CD14-positive monocyte (primary cell): ENCODE data around the gene KNTC1. TPM values are rescaled to one million over a fixed set of nuclear protein-coding genes. Genes with fewer than 3 reads are reported as not detected.
"Not testable (repeated sequence)": the region's sequence is repeated elsewhere in the genome, so short reads cannot be mapped to it uniquely, and the experiment has no call there.

ENCODE experiments used
- DNase-seq, 3 donors: peaks; one replicate each; pipeline ENCODE4 v3.0.0-alpha.2; 2011 to 2022
- H2AFZ ChIP-seq: 2 replicates; pipeline ENCODE4 v1.6.0; 2012; ENCODE audit warnings: mild to moderate bottlenecking, low read depth, low read length, inconsistent platforms; ENCODE audit not compliant: insufficient read depth, poor library complexity, severe bottlenecking
- H3K27ac ChIP-seq, 2 donors: 1 replicate in 1 of 2; 2 replicates in 1 of 2; pipeline ENCODE4 v1.5.1; 2012 to 2013; ENCODE audit warnings: low read length in 2 of 2, control low read depth in 1 of 2, inconsistent platforms in 1 of 2, low read depth in 1 of 2, mild to moderate bottlenecking in 1 of 2
- H3K27me3 ChIP-seq, 2 donors: one replicate each; pipeline versions ENCODE4 v1.6.0 to v1.6.1; 2011 to 2013; ENCODE audit warnings: low read length in 2 of 2; ENCODE audit not compliant: control insufficient read depth in 2 of 2, insufficient read depth in 2 of 2
- H3K36me3 ChIP-seq, 2 donors: replicated peaks in 1 of 2; 1 replicate in 1 of 2; 2 replicates in 1 of 2; pipeline versions ENCODE4 v1.5.1 to v1.6.1; 2012 to 2013; ENCODE audit warnings: low read length in 2 of 2, control low read depth in 1 of 2, inconsistent platforms in 1 of 2, mild to moderate bottlenecking in 1 of 2; ENCODE audit not compliant: insufficient read depth in 2 of 2, control insufficient read depth in 1 of 2
- H3K4me1 ChIP-seq, 2 donors: 1 replicate in 1 of 2; 2 replicates in 1 of 2; pipeline versions ENCODE4 v1.5.1 to v1.6.1; 2012 to 2013; ENCODE audit warnings: low read length in 2 of 2, control low read depth in 1 of 2, inconsistent platforms in 1 of 2, mild to moderate bottlenecking in 1 of 2, moderate library complexity in 1 of 2; ENCODE audit not compliant: insufficient read depth in 2 of 2, control insufficient read depth in 1 of 2
- H3K4me2 ChIP-seq: replicated peaks from 2 replicates; pipeline ENCODE3; 2012; ENCODE audit warnings: low read length, moderate library complexity, mild to moderate bottlenecking; ENCODE audit not compliant: poor library complexity, severe bottlenecking; ENCODE audit errors: extremely low read depth
- H3K4me3 ChIP-seq, 3 experiments: fragments of 200-600 bp in 1 of 3; sonication (generic) in 1 of 3; replicated peaks in 1 of 3; 1 replicate in 2 of 3; 2 replicates in 1 of 3; pipeline ENCODE4 v1.5.1; 2011 to 2013; ENCODE audit warnings: low read length in 3 of 3, mild to moderate bottlenecking in 3 of 3, control low read depth in 2 of 3, low read depth in 2 of 3, inconsistent platforms in 1 of 3, moderate library complexity in 1 of 3
- H3K79me2 ChIP-seq: 2 replicates; pipeline ENCODE4 v1.6.0; 2012; ENCODE audit warnings: mild to moderate bottlenecking, control low read depth, inconsistent platforms, low read length, moderate library complexity; ENCODE audit not compliant: insufficient read depth
- H3K9ac ChIP-seq: 2 replicates; pipeline ENCODE4 v1.6.0; 2017; ENCODE audit warnings: low read length, mild to moderate bottlenecking; ENCODE audit not compliant: insufficient read depth, poor library complexity, severe bottlenecking
- H3K9me3 ChIP-seq, 2 donors: replicated peaks in 1 of 2; 1 replicate in 1 of 2; 2 replicates in 1 of 2; pipeline versions ENCODE4 v1.5.1 to v1.6.1; 2012 to 2013; ENCODE audit warnings: low read length in 2 of 2, control low read depth in 1 of 2; ENCODE audit not compliant: control insufficient read depth in 1 of 2, insufficient read depth in 1 of 2
- H4K20me1 ChIP-seq: 2 replicates; pipeline ENCODE4 v1.6.0; 2012; ENCODE audit warnings: mild to moderate bottlenecking, low read length, control low read depth, moderate library complexity; ENCODE audit not compliant: insufficient read depth
- H3K27ac Mint-ChIP-seq, 7 donors: one replicate each; pipeline ENCODE4 v1.8.0; 2020; ENCODE audit warnings: mild to moderate bottlenecking in 7 of 7, mixed read lengths in 7 of 7, moderate library complexity in 6 of 7, inconsistent platforms in 2 of 7
- H3K27me3 Mint-ChIP-seq, 3 donors: one replicate each; pipeline ENCODE4 v1.8.0; 2021 to 2022; ENCODE audit warnings: low read depth in 3 of 3, mild to moderate bottlenecking in 3 of 3, mixed read lengths in 3 of 3, moderate library complexity in 3 of 3, inconsistent platforms in 1 of 3
- H3K36me3 Mint-ChIP-seq, 2 donors: one replicate each; pipeline ENCODE4 v1.8.0; 2020; ENCODE audit warnings: mixed read lengths in 2 of 2, inconsistent platforms in 1 of 2, mild to moderate bottlenecking in 1 of 2
- H3K4me1 Mint-ChIP-seq: one replicate; pipeline ENCODE4 v1.8.0; 2020; ENCODE audit warnings: mild to moderate bottlenecking, mixed read lengths
- H3K4me3 Mint-ChIP-seq, 2 donors: one replicate each; pipeline ENCODE4 v1.8.0; 2020; ENCODE audit warnings: mild to moderate bottlenecking in 2 of 2, mixed read lengths in 2 of 2, moderate library complexity in 1 of 2
- H3K9me3 Mint-ChIP-seq, 7 donors: one replicate each; pipeline ENCODE4 v1.8.0; 2020 to 2022; ENCODE audit warnings: mixed read lengths in 7 of 7, mild to moderate bottlenecking in 6 of 7, moderate library complexity in 6 of 7, inconsistent platforms in 2 of 7
- WGBS: methylation state at CpG from one replicate; pipeline ENCODE4 v1.1.5; 2013; ENCODE audit warnings: missing lambda C conversion rate; ENCODE audit not compliant: insufficient coverage; 5-methylcytosine and 5-hydroxymethylcytosine counted together
- intact Hi-C, 2 donors: fragments of 100-400 bp; cut with micrococcal nuclease; formaldehyde crosslinking; loops; one replicate each; pipeline versions ENCODE4 v1.15.0 to v1.15.1; 2023
- polyA plus RNA-seq, 3 donors: library from polyadenylated mRNA; depleted of rRNA in 1 of 3; unstranded in 2 of 3; stranded (reverse) in 1 of 3; fragments of 300-500 nt in 2 of 3; fragments of >200 nt in 1 of 3; fragmentation: Illumina TruSeq in 2 of 3; gene quantifications; 1 replicate in 2 of 3; 2 replicates in 1 of 3; pipeline ENCODE4 v1.2.3, GENCODE V29; 2012 to 2021
- TF ChIP-seq, protein P1 (sequence below): fragments of 200-600 bp; IDR thresholded peaks from one replicate; pipeline ENCODE4 v1.8.0; 2022; ENCODE audit warnings: antibody characterized with exemption, mild to moderate bottlenecking

Gene KNTC1
- polyA plus RNA-seq, 3 donors: 0.65 to 10.3 (median 0.81) TPM

DNA sequence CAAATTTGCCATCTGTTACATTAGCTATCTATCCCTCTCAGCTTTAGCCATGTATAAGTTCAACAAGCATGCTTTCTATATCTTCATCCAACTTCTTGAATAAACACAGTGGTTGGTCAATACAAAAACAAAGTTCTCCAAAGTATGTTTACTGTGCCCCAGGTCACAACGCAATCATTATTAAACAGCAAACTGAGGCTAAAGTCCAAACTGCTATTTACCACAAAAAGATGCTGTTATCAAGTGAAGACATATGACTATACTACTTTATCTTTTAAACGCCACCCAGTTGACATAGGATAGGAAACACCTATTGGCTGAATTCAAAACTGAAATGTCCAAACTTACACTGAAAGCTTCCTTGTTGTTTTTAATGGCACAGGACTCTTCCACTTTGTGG lies 38.0 kb upstream of the KNTC1 start:
- Mint-ChIP-seq H3K27ac (no peak overlapping the region), H3K9me3 (peaks cover 0 to 3% (median 0%) of the 10 kb centered on the region in 7 donors)

DNA sequence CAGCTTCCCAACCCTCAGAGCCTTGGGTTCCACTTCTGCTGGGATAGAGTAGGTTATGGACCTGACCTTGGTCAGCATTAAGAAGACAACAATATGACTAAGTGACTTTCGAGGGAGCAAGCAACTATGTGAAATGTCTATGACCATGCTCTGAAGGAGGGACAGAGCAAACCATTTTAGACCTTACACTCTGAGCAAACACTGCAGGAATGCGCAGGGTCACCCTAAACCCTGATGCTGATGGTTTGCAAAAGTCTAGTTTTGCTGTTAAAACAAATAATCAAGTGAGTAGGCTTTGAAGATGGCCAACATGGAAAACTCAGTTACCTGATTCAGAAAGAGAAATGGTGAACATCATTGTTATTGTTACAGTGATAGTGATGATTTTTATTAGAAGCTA lies 35.1 kb upstream of the KNTC1 start:
- Histone ChIP-seq H3K9me3 (no peaks in the 10 kb centered on the region), H3K4me1 (no peaks in the 10 kb centered on the region), H4K20me1 (peaks cover 23% of the 10 kb centered on the region), H3K4me3 (no peak overlapping the region), H2AFZ (no peak overlapping the region), H3K79me2 (peaks cover 57% of the 10 kb centered on the region), H3K9ac (no peak overlapping the region), H3K27ac (peak overlapping the region in 1 of 2 donors; percentile 1), H3K36me3 (peaks cover 57 to 85% of the 10 kb centered on the region in 2 donors), H3K27me3 (no peaks in the 10 kb centered on the region), H3K4me2 (no peak overlapping the region)
- no CpG with 5 or more reads among the region's 2 CpGs for WGBS
- H3K4me3 Mint-ChIP-seq: no peak overlapping the region
- no peak overlapping the region for H3K27ac Mint-ChIP-seq
- intact Hi-C loops: no loop called here
- no peak for DNase-seq
- H3K4me1 Mint-ChIP-seq: peaks cover 2% of the 10 kb centered on the region
- H3K9me3 Mint-ChIP-seq: peaks cover 0 to under 1% (median 0%) of the 10 kb centered on the region in 7 donors
- peaks cover 54 to 76% of the 10 kb centered on the region in 2 donors for H3K36me3 Mint-ChIP-seq
- TF ChIP-seq, protein P1, sequence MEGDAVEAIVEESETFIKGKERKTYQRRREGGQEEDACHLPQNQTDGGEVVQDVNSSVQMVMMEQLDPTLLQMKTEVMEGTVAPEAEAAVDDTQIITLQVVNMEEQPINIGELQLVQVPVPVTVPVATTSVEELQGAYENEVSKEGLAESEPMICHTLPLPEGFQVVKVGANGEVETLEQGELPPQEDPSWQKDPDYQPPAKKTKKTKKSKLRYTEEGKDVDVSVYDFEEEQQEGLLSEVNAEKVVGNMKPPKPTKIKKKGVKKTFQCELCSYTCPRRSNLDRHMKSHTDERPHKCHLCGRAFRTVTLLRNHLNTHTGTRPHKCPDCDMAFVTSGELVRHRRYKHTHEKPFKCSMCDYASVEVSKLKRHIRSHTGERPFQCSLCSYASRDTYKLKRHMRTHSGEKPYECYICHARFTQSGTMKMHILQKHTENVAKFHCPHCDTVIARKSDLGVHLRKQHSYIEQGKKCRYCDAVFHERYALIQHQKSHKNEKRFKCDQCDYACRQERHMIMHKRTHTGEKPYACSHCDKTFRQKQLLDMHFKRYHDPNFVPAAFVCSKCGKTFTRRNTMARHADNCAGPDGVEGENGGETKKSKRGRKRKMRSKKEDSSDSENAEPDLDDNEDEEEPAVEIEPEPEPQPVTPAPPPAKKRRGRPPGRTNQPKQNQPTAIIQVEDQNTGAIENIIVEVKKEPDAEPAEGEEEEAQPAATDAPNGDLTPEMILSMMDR: no peak
- no peaks in the 10 kb centered on the region for H3K27me3 Mint-ChIP-seq

More for the DNA sequence above, 38.0 kb upstream of the KNTC1 start:
- intact Hi-C loops: no loop called here
- peaks cover 67 to 90% of the 10 kb centered on the region in 2 donors for H3K36me3 ChIP-seq
- H3K4me3 ChIP-seq: no peak overlapping the region
- Mint-ChIP-seq H3K36me3 (peaks cover 67 to 85% of the 10 kb centered on the region in 2 donors), H3K4me1 (no peaks in the 10 kb centered on the region), H3K4me3 (no peak overlapping the region), H3K27me3 (no peaks in the 10 kb centered on the region)
- no peaks in the 10 kb centered on the region for H3K9me3 ChIP-seq
- peaks cover 41% of the 10 kb centered on the region for H3K79me2 ChIP-seq
- no peak overlapping the region for H3K9ac ChIP-seq
- TF ChIP-seq, protein P1: no peak
- H3K4me2 ChIP-seq: no peak overlapping the region
- peak overlapping the region in 1 of 2 donors; percentile 27 for H3K27ac ChIP-seq
- no peak for DNase-seq
- WGBS: no CpG with 5 or more reads among the region's 2 CpGs
- peaks cover 17% of the 10 kb centered on the region for H4K20me1 ChIP-seq
- no peaks in the 10 kb centered on the region for H3K27me3 ChIP-seq
- no peaks in the 10 kb centered on the region for H3K4me1 ChIP-seq
- no peak overlapping the region for H2AFZ ChIP-seq

DNA sequence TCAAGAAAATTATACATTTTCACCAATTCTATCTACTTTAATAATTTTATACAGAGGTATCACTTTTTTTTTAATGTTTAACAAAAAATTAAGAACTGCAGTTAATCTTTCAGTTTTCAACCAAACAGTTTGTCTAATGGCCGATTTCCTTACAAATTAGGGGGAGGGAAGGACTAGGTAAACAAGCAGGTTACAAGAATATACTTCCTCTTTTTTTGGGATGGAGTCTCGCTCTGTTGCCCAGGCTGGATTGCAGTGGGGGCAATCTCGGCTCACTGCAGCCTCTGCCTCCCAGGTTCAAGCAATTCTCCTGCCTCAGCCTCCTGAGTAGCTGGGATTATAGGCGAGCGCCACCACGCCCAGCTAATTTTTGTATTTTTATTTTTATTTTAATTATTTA lies 33.8 kb upstream of the KNTC1 start:
- Mint-ChIP-seq H3K36me3 (peaks cover 46 to 72% of the 10 kb centered on the region in 2 donors), H3K27ac (peak overlapping the region in 1 of 7 donors; percentile 57)
- H3K27ac ChIP-seq, H3K4me2 ChIP-seq, H3K9ac ChIP-seq, intact Hi-C loops, H3K9me3 ChIP-seq, H3K4me3 ChIP-seq, H3K4me1 ChIP-seq, DNase-seq, H3K27me3 Mint-ChIP-seq, H3K4me1 Mint-ChIP-seq, H2AFZ ChIP-seq, H3K9me3 Mint-ChIP-seq, H3K27me3 ChIP-seq, H3K4me3 Mint-ChIP-seq: not testable (repeated sequence)
- Histone ChIP-seq H4K20me1 (peaks cover 25% of the 10 kb centered on the region), H3K36me3 (peaks cover 47 to 76% of the 10 kb centered on the region in 2 donors), H3K79me2 (peaks cover 68% of the 10 kb centered on the region)
- WGBS: no CpG with 5 or more reads among the region's 6 CpGs
